SK-N-SH (cell line): ENCODE measurements around the gene RECK. TPM values are rescaled to one million over a fixed set of nuclear protein-coding genes. Genes with fewer than 3 reads are reported as not detected.

Experiments
- CTCF ChIA-PET: fragments of 300-600, 350-600 bp; formaldehyde crosslinking; extraction: SDS; loops from one replicate; lab custom pipeline; 2021; lab: Yijun Ruan, JAX
- POLR2A ChIA-PET: fragments of 350-600 bp; sonication (Branson Sonifier 250); formaldehyde crosslinking; extraction: SDS; loops from one replicate; lab custom pipeline; 2020; ENCODE audit warnings: antibody characterized with exemption, inconsistent platforms; lab: Yijun Ruan, JAX
- DNase-seq: peaks from one replicate; pipeline ENCODE4 v3.0.0; 2012
- H2AFZ ChIP-seq: fragments of 200-600 bp; sonication (generic); 2 replicates; pipeline ENCODE4 v1.8.1; 2016; ENCODE audit warnings: antibody characterized with exemption, mild to moderate bottlenecking, low read depth
- H3F3A ChIP-seq: fragments of 200-600 bp; sonication (generic); replicated peaks from 2 replicates; pipeline ENCODE3; 2016; ENCODE audit warnings: antibody characterized with exemption, mild to moderate bottlenecking; ENCODE audit not compliant: insufficient read depth
- H3K27ac ChIP-seq, 2 experiments: fragments of 200-500 bp in 1 of 2; fragments of 200-600 bp in 1 of 2; sonication (Bioruptor generic) in 1 of 2; sonication (generic), shearing (Covaris generic) in 1 of 2; 2 replicates each; pipeline versions ENCODE4 v1.5.1 to v1.6.1; 2014 to 2016; ENCODE audit warnings: low read depth in 2 of 2, inconsistent platforms in 1 of 2, low read length in 1 of 2, mild to moderate bottlenecking in 1 of 2, mixed read lengths in 1 of 2
- H3K27me3 ChIP-seq: fragments of 200-600 bp; sonication (generic), shearing (Covaris generic); 2 replicates; pipeline ENCODE4 v1.6.1; 2016; ENCODE audit warnings: mixed run types; ENCODE audit not compliant: insufficient read depth
- H3K36me3 ChIP-seq, 2 experiments: fragments of 200-500 bp in 1 of 2; fragments of 200-600 bp in 1 of 2; sonication (Bioruptor generic) in 1 of 2; sonication (generic) in 1 of 2; replicated peaks in 1 of 2; 2 replicates each; pipeline versions ENCODE3 to v1.5.1; 2014 to 2016; ENCODE audit warnings: low read length in 1 of 2, mild to moderate bottlenecking in 1 of 2; ENCODE audit not compliant: insufficient read depth in 2 of 2, control insufficient read depth in 1 of 2
- H3K4me1 ChIP-seq, 2 experiments: fragments of 200-500 bp in 1 of 2; fragments of 200-600 bp in 1 of 2; sonication (Bioruptor generic) in 1 of 2; sonication (generic), shearing (Covaris generic) in 1 of 2; 2 replicates each; pipeline versions ENCODE4 v1.5.1 to v1.6.1; 2014 to 2016; ENCODE audit warnings: low read depth in 1 of 2, low read length in 1 of 2, mixed run types in 1 of 2; ENCODE audit not compliant: insufficient read depth in 2 of 2, control insufficient read depth in 1 of 2
- H3K4me2 ChIP-seq: fragments of 200-600 bp; sonication (generic), shearing (Covaris generic); 2 replicates; pipeline ENCODE4 v1.6.1; 2017; ENCODE audit warnings: mixed run types
- H3K4me3 ChIP-seq, 2 experiments: fragments of 200-500 bp in 1 of 2; fragments of 200-600 bp in 1 of 2; sonication (Bioruptor generic) in 1 of 2; sonication (generic), shearing (Covaris generic) in 1 of 2; 2 replicates each; pipeline versions ENCODE4 v1.5.1 to v1.8.1; 2014 to 2016; ENCODE audit warnings: low read depth in 2 of 2, inconsistent platforms in 1 of 2, low read length in 1 of 2, mild to moderate bottlenecking in 1 of 2, mixed read lengths in 1 of 2, moderate library complexity in 1 of 2
- H3K79me2 ChIP-seq: fragments of 200-600 bp; sonication (generic); 2 replicates; pipeline ENCODE4 v1.8.1; 2017; ENCODE audit warnings: mild to moderate bottlenecking; ENCODE audit not compliant: insufficient read depth
- H3K9ac ChIP-seq: fragments of 200-600 bp; sonication (generic); 2 replicates; pipeline ENCODE4 v1.6.1; 2017; ENCODE audit warnings: mixed run types
- H3K9me2 ChIP-seq: fragments of 200-600 bp; sonication (generic); 2 replicates; pipeline ENCODE4 v1.6.1; 2017; ENCODE audit warnings: mixed run types
- H3K9me3 ChIP-seq: fragments of 200-600 bp; sonication (generic); 2 replicates; pipeline ENCODE4 v1.6.1; 2017; ENCODE audit warnings: mixed run types, mild to moderate bottlenecking, moderate library complexity
- H4K20me1 ChIP-seq: fragments of 200-600 bp; sonication (generic); 2 replicates; pipeline ENCODE4 v1.6.1; 2017; ENCODE audit warnings: mild to moderate bottlenecking, mixed run types; ENCODE audit not compliant: insufficient read depth
- FOSL2 ChIP-seq: IDR thresholded peaks from 2 replicates; pipeline ENCODE4 v1.4.0; 2012; ENCODE audit warnings: low read depth, mild to moderate bottlenecking, moderate library complexity, borderline replicate concordance
- IRF3 ChIP-seq: fragments of 150-350 bp; IDR thresholded peaks from 2 replicates; pipeline ENCODE4 v1.6.1; 2016; ENCODE audit warnings: mild to moderate bottlenecking, low read depth, low read length
- MXI1 ChIP-seq: IDR thresholded peaks from 2 replicates; pipeline ENCODE4 v1.6.1; 2012; ENCODE audit warnings: mild to moderate bottlenecking, low read depth, low read length, improper control_type of control experiment
- NFIC ChIP-seq: IDR thresholded peaks from 2 replicates; pipeline ENCODE4 v1.4.0; 2012; ENCODE audit warnings: borderline replicate concordance
- NRF1 ChIP-seq: IDR thresholded peaks from 2 replicates; pipeline ENCODE4 v1.6.1; 2012; ENCODE audit warnings: low read depth, mild to moderate bottlenecking, low read length
- RCOR1 ChIP-seq: fragments of 150-350 bp; IDR thresholded peaks from 2 replicates; pipeline ENCODE4 v1.6.1; 2017; ENCODE audit warnings: antibody characterized with exemption, low read length
- RFX5 ChIP-seq: IDR thresholded peaks from 2 replicates; pipeline ENCODE4 v1.6.1; 2012; ENCODE audit warnings: mild to moderate bottlenecking, improper control_type of control experiment, low read length
- RXRA ChIP-seq: IDR thresholded peaks from 2 replicates; pipeline ENCODE4 v1.4.0; 2012; ENCODE audit warnings: low read depth, mild to moderate bottlenecking, borderline replicate concordance
- SIN3A ChIP-seq: IDR thresholded peaks from 2 replicates; pipeline ENCODE4 v1.6.1; 2012; ENCODE audit warnings: low read depth, mild to moderate bottlenecking, low read length, moderate library complexity, borderline replicate concordance
- TAF1 ChIP-seq: IDR thresholded peaks from 2 replicates; pipeline ENCODE4 v1.6.1; 2012; ENCODE audit warnings: low read depth, mild to moderate bottlenecking, low read length, moderate library complexity, borderline replicate concordance
- TCF12 ChIP-seq: IDR thresholded peaks from 2 replicates; pipeline ENCODE4 v1.4.0; 2012
- TEAD4 ChIP-seq: IDR thresholded peaks from 2 replicates; pipeline ENCODE4 v1.4.0; 2012; ENCODE audit warnings: mild to moderate bottlenecking, borderline replicate concordance; ENCODE audit not compliant: insufficient read depth
- WGBS: methylation state at CpG from one replicate; pipeline ENCODE4 v1.1.6; 2017; ENCODE audit warnings: low lambda C conversion rate; 5-methylcytosine and 5-hydroxymethylcytosine counted together
- polyA plus RNA-seq, 3 experiments: library from polyadenylated mRNA; depleted of rRNA; stranded (reverse); fragments of >200 nt; gene quantifications; 2 replicates each; pipeline ENCODE4 v1.2.3, GENCODE V29; 2012
- TF ChIP-seq, protein P1 (sequence below): IDR thresholded peaks from 2 replicates; pipeline ENCODE4 v1.4.0; 2012; ENCODE audit warnings: low read depth
- TF ChIP-seq, protein P2 (sequence below): IDR thresholded peaks from 2 replicates; pipeline ENCODE4; 2012
- TF ChIP-seq, protein P3 (sequence below): fragments of 200-600 bp; sonication (generic); IDR thresholded peaks from 2 replicates; pipeline ENCODE4 v1.6.1; 2017; ENCODE audit warnings: antibody characterized with exemption, mild to moderate bottlenecking, moderate library complexity
- TF ChIP-seq, protein P4 (sequence below): IDR thresholded peaks from 2 replicates; pipeline ENCODE4 v1.4.0; 2012; ENCODE audit warnings: low read depth, borderline replicate concordance

The RECK gene
- polyA plus RNA-seq, 1 of the 3 experiments (the other 2 are of a cell fraction) = 22.8 TPM

DNA sequence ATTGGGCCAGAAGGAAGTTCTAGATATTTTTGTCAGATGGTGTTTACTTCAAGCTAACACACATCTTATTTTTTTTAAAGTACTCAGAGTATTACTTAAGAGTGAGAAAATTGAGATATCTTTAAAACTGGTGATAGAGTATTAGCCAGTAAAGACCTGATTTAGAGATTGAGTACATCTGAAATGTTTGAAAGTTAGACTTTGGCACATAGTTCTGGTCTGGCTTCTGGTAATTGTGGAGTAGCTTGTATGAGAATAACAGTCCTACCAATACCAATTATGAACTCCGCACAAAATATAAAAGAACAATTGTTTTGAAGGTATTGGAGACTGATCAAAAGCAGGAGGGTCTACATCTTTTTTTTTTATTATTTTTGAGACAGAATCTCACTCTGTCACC is 55.3 kb downstream of the RECK start (continued):
- no peak for TF ChIP-seq FOSL2
- TF ChIP-seq NRF1 = no peak
- TF ChIP-seq, protein P1, sequence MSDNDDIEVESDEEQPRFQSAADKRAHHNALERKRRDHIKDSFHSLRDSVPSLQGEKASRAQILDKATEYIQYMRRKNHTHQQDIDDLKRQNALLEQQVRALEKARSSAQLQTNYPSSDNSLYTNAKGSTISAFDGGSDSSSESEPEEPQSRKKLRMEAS = no peak
- TF ChIP-seq, all 33 proteins: peak for 0

- no peak overlapping the region for H3K9ac ChIP-seq
- TF ChIP-seq RFX5 (no peak), SIN3A (no peak), RCOR1 (no peak), MXI1 (no peak), TCF12 (no peak), NRF1 (no peak), NFIC (no peak), IRF3 (no peak), RXRA (no peak), TAF1 (no peak), TEAD4 (no peak)
- TF ChIP-seq, protein P2, sequence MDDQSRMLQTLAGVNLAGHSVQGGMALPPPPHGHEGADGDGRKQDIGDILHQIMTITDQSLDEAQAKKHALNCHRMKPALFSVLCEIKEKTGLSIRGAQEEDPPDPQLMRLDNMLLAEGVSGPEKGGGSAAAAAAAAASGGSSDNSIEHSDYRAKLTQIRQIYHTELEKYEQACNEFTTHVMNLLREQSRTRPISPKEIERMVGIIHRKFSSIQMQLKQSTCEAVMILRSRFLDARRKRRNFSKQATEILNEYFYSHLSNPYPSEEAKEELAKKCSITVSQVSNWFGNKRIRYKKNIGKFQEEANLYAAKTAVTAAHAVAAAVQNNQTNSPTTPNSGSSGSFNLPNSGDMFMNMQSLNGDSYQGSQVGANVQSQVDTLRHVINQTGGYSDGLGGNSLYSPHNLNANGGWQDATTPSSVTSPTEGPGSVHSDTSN = no peak
- TF ChIP-seq, protein P3, sequence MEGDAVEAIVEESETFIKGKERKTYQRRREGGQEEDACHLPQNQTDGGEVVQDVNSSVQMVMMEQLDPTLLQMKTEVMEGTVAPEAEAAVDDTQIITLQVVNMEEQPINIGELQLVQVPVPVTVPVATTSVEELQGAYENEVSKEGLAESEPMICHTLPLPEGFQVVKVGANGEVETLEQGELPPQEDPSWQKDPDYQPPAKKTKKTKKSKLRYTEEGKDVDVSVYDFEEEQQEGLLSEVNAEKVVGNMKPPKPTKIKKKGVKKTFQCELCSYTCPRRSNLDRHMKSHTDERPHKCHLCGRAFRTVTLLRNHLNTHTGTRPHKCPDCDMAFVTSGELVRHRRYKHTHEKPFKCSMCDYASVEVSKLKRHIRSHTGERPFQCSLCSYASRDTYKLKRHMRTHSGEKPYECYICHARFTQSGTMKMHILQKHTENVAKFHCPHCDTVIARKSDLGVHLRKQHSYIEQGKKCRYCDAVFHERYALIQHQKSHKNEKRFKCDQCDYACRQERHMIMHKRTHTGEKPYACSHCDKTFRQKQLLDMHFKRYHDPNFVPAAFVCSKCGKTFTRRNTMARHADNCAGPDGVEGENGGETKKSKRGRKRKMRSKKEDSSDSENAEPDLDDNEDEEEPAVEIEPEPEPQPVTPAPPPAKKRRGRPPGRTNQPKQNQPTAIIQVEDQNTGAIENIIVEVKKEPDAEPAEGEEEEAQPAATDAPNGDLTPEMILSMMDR = no peak
- TF ChIP-seq, protein P4, sequence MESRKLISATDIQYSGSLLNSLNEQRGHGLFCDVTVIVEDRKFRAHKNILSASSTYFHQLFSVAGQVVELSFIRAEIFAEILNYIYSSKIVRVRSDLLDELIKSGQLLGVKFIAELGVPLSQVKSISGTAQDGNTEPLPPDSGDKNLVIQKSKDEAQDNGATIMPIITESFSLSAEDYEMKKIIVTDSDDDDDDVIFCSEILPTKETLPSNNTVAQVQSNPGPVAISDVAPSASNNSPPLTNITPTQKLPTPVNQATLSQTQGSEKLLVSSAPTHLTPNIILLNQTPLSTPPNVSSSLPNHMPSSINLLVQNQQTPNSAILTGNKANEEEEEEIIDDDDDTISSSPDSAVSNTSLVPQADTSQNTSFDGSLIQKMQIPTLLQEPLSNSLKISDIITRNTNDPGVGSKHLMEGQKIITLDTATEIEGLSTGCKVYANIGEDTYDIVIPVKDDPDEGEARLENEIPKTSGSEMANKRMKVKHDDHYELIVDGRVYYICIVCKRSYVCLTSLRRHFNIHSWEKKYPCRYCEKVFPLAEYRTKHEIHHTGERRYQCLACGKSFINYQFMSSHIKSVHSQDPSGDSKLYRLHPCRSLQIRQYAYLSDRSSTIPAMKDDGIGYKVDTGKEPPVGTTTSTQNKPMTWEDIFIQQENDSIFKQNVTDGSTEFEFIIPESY = no peak
- no peaks in the 10 kb centered on the region for H3K9me2 ChIP-seq
- no peak overlapping the region for H2AFZ ChIP-seq
- H3K4me3 ChIP-seq = no peak overlapping the region
- 97% methylated on average over 9 of the region's 9 CpGs for WGBS
- H3K79me2 ChIP-seq = no peaks in the 10 kb centered on the region
- no peaks in the 10 kb centered on the region for H3K27me3 ChIP-seq
- peak overlapping the region in 1 of 2 experiments; percentile 90; a peak in 2 of 4 replicates for H3K27ac ChIP-seq
- no peak for DNase-seq
- no peak overlapping the region for H3K4me2 ChIP-seq
- peaks cover 41% of the 10 kb centered on the region for H3F3A ChIP-seq
- peaks cover 2 to 25% of the 10 kb centered on the region in 2 experiments for H3K36me3 ChIP-seq
- H3K9me3 ChIP-seq = no peaks in the 10 kb centered on the region
- H4K20me1 ChIP-seq = no peaks in the 10 kb centered on the region
- CTCF ChIA-PET = interaction anchor here (1.2 to 1.5 kb wide), 3 partner anchors 9 to 74 kb away, joined by 3 to 5 read pairs (median 4); no protein-coding TSS in a partner anchor
- H3K4me1 ChIP-seq = peaks cover 0 to 7% of the 10 kb centered on the region in 2 experiments; a peak in 2 of 4 replicates
- POLR2A ChIA-PET = no interaction called here
Measured at GRCh38 chr9:36092509-36093215, 55.9 kb downstream of the RECK start.
